G401 (cell line): ENCODE data around the gene RBM47. TPM values are rescaled to one million over a fixed set of nuclear protein-coding genes. Genes with fewer than 3 reads are reported as not detected.

Source experiments
- DNase-seq: peaks from one replicate; pipeline ENCODE4 v3.0.0-alpha.2; 2015; ENCODE audit warnings: low spot score
- in situ Hi-C: cut with HindIII; loops from 2 replicates; pipeline ENCODE4 v1.10.0; 2016; ENCODE audit warnings: low sequenced_read_pairs, mixed read lengths
- total RNA-seq: library from RNA; depleted of rRNA; stranded (reverse); fragments of >200 nt; shearing (Covaris generic); gene quantifications from 2 replicates; pipeline ENCODE4 v1.2.3, GENCODE V29; 2014

The RBM47 gene
- total RNA-seq, 1 experiment from 2014 or later: 49.7 TPM

DNA sequence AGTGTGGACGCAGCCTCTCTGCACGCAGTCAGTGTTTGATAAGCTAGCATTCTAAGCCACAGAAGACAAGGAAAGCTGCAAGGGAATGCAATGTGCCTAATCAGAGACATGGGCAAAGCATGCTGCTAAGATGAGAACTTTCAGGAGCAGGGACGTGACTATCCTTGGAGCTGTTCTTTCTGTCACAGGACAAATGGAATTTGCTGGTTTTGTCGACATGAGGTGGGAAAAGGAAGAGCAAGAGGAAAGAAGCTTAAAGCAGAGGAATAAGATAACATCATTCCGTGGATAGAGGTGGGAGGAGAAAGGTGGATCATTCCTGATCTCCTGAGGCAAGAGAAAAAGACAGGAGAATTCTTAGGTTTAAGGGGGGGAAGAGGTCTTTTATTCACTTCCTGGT lies 33.7 kb downstream of the RBM47 start:
- DNase-seq: no peak
- in situ Hi-C loops: loop anchor here (25.0 kb wide), 1 partner anchor 116 kb away; no protein-coding TSS in a partner anchor

DNA sequence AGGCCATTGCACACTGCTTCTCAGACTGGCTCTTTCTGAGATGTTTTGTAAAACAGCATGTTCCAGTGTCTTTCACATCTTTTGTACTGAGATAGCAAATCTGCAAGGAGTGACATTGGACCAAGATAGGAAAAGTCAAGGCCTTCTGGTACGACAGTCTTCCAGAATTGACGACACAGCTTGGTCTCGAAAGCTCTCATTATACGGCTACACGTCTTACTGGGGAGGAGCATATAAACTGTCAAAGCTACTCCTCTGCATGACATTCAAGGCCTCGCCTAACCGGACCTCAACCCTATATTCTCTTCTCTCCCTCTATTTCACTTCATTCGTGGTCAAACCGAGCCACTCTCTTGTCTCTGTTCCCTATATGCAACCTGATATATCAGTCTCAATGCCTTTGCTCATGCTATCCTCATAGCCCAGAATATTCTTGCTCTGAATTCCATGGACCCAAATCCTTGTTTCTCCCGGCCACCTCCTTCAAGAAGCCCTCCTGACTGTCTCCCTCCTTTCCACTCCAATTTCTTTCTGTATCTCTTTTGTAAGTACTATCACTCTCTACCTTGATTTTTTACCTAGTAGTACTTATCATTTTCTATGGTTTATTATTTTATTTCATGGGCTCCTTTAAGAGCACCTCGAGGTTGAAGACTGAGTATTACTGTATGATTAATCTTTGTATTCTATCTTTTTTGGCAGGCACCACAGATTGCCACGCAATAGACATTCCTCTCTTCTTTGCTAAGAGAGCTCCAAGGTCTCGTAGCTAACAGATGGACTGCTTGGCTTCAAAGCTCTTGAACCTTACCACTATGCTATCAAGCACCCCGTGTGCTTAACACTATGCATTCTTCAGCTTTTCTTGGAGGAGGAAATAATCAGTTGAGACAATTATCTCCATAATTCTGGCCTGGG lies 35.1 kb downstream of the RBM47 start:
- DNase-seq: no peak

DNA sequence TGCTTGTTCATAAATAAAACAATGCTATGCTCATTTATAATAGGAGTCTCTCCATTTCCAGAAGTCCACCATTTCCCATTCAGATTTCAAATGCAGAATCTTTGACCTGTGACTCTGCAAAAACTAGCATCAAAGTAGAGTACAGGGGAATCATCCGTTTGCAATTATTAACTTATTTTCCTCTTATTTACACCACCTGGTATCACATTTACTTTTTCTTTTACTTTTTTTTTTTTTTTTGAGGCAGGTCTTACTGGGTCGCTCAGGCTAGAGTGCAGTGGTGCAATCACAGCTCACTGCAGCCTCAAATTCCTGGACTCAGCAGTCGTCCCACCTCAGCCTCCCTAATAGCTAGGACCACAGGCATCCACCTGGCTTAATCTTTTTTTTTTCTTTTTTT lies 37.6 kb downstream of the RBM47 start:
- DNase-seq: no peak
- in situ Hi-C loops: loop anchor here (25.0 kb wide), 1 partner anchor 120 kb away; no protein-coding TSS in a partner anchor

More for the DNA sequence above, 35.1 kb downstream of the RBM47 start:
- in situ Hi-C loops: loop anchor here (25.0 kb wide), 1 partner anchor 118 kb away; no protein-coding TSS in a partner anchor

DNA sequence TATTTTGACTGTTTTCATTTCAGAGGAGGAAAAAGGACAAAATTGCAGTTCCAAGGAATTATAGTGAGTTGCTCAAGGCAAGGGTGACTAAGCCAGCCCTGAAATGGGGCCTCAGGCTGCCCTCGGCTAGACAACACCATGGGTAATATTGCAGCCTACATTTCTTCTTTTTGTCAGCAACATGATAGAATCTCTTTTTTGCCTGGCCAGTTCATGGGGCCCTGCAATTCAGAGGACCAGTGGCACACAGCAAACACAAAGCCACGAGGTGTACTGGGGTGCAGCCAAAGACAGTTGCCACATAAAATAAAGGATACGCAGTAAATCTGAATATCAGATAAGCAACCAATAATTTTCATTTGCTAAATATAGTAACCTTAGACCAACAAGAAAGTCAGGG lies 41.8 kb downstream of the RBM47 start:
- no peak for DNase-seq
- in situ Hi-C loops: loop anchor here (25.0 kb wide), 1 partner anchor 124 kb away; no protein-coding TSS in a partner anchor

DNA sequence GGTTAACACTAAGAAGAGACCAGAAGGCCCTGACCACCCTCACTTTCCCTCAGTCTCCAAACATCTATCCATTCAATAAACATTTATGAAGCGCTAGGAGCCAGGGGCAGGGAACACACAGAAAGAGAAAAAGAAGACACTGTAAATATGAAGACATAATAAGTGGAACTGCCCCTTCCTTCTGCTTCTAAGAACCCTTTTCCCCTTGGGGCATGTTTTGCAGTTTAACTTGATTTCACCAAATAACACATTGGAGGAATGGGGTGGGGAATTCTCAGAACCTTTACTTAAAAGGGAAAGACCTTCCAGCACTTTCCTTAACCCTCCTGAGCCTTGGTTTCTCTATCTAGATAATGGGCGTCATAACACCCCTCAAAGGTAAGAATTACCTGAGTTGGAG lies 42.3 kb downstream of the RBM47 start:
- in situ Hi-C loops: loop anchor here (25.0 kb wide), 1 partner anchor 125 kb away; no protein-coding TSS in a partner anchor

DNA sequence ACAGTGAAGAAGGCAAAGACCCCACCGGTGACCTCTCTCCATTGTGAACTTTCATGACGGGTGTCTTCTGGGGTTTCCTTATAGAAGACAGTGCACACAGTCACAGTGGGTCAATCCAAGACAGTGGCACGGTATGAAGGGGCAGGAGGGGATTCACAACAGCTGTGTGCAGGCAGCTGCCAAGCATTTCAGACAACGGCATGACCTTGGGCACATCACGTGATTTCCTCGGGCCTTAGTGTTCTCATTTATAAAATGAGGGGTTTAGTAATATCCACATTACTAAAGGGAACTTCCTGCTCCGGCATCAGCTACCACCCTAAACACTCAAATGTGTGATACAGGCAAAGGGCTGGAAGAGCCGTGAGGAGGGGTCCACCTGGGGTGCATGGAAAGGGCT lies 42.9 kb downstream of the RBM47 start:
- DNase-seq: no peak
- in situ Hi-C loops: loop anchor here (25.0 kb wide), 1 partner anchor 126 kb away; no protein-coding TSS in a partner anchor

More for the DNA sequence above, 42.3 kb downstream of the RBM47 start:
- DNase-seq: no peak

DNA sequence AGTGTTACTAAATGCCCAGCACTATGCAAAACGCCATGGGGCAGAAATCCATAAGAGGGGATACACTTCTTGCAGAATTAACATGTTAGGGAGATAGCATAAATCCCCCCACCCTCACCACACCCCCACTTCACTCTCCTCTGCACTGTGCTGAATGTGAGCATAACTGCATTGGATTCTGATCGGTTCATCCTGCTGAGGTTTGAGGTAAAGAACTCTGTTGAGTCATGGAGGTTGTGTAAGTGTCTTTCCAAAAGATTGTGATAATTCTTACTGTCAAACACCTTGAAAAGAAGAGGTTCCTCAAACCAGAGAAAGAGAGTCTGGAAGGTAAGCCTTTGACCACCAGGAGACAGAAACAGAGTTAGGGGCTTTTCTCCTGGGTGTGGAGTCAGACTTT lies 43.6 kb downstream of the RBM47 start:
- in situ Hi-C loops: loop anchor here (25.0 kb wide), 1 partner anchor 126 kb away; no protein-coding TSS in a partner anchor
- no peak for DNase-seq

DNA sequence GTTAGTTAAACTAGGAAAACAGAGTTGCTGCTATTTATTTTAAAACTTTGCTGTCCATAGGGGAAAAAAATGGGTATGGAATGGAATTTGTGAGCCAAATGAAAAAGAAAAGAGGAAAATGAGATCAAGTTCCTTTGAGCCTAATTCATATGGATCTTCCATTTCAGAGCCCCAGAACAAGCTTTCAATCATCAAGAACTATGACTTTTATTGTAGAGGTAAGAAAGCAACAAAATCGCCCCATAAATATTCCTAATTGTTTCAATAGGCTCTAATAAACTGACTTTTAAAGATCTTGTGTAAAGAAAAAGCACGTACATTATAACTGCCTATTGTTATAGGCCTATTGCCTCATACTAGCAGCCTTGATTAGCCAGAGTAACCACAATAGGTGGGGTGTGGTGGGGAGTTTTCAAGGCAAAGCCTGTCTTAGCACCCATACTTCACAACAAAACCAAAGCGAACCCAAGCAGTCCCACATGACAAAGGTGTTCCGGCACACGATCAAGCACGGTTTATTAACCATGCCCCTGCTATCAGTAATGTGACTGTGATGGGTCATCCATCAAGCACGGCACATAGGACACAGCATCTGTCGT lies 44.4 kb downstream of the RBM47 start:
- in situ Hi-C loops: loop anchor here (25.0 kb wide), 1 partner anchor 127 kb away; no protein-coding TSS in a partner anchor
- no peak for DNase-seq

DNA sequence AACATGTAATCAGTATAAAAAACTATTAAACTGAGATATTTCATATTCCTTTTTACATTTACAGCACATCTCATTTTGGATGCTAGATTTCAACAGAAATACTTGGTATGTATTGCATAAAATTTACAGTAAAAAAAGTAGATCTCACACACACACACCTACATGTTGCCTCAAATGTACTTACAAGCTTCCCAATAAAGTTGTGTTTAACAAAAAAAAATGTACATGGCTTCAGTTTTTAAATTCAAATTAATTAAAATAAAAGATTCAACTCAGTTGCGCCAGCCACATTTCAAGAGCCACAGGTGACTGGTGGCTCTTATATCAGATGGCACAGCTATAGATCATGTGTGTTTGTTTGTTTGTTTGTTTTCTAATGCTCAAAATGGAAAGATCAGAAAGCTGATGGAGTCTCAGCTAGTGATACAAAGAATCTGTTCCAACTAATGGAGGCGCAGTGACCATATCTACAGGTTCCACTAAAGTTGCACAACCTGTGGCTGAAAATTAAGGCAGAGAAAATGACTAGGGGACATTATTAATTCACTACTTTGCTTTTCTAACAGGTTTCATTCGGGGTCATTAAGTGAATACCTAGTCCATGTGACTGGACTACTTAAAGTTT lies 45.0 kb downstream of the RBM47 start:
- in situ Hi-C loops: loop anchor here (25.0 kb wide), 1 partner anchor 128 kb away; no protein-coding TSS in a partner anchor
- DNase-seq: no peak

DNA sequence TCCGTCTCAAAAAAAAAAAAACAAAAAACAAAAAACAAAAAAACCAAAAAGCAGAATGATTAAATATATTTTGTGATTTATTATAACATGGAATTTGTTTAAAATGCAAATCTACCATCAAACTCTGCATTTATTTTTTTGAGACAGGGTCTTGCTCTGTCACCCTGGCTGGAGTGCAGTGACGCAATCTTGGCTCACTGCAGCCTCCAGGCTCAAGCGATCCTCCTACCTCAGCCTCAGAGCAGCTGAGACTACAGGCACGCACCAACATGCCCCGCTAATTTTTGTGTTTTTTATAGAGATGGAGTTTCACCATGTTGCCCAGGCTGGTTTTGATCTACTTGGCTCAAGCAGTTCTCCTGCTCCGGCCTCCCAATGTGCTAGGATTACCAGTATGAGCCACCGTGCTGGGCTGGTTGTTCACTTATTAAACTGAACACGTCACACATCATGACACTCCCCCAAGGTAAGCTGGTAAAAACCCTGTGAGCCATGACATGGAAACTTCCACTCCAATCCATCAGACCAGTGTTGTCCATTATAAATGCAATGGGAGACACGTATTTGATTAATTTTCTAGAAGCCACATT lies 45.7 kb downstream of the RBM47 start:
- DNase-seq: no peak
- in situ Hi-C loops: loop anchor here (25.0 kb wide), 1 partner anchor 128 kb away; no protein-coding TSS in a partner anchor

DNA sequence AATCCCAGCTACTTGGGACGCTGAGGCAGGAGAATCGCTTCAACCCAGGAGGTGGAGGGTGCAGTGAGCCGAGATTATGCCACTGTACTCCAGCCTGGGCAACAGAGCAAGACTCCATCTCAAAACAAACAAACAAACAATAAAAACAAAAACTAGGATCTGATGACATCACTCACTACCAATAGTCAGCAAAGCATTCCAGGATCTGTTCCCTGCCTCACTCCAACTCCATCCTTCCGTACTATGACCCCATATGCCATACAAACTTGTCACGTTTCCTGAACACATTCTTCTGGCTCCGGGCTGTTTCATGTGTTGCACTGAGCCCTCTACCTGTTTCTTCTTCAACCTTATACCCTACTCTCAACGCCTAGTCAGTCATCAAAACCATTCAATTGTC lies 47.3 kb downstream of the RBM47 start:
- no peak for DNase-seq
- in situ Hi-C loops: loop anchor here (25.0 kb wide), 1 partner anchor 130 kb away; no protein-coding TSS in a partner anchor

DNA sequence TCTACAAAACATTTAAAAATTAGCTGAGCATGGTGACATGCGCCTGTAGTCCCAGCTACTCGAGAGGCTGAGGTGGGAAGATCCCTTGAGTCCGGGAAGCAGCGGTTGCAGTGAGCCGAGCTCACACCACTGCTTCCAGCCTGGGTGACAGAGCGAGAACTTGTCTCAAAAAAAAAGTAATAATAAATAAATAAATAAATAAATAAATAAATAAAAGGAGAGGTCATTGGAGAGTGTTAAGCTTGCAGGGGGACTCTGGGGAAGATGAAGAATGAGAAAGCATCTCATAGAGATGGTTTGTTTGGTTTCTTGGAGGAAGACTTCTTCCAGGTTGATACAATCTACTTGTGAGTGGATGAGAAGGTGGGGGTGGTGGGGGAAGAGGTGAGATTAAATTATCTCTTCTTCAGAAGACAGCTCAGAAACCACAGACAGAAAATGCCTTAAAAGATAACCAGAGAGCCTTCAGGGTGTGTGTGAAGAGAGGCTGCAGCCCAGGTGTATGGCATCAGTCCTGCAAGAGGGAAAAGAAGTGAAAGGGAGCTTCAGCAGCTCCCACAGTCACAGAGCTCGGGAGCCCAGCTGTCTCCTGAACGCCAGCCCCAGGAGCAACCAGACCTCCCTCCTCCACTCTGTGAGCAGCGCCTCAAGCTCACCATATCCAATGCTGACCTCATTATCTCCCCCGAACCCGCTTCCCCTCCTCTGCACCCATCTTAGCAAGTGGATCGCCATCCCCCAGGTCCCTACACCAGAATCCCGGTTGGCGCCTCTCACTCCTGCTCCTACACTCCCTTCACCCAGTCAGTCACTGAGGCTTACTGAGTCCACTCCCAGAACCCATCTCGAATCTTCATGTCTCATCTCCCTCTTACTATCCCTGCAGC lies 48.2 kb downstream of the RBM47 start:
- in situ Hi-C loops: loop anchor here (25.0 kb wide), 1 partner anchor 131 kb away; no protein-coding TSS in a partner anchor
- no peak for DNase-seq

DNA sequence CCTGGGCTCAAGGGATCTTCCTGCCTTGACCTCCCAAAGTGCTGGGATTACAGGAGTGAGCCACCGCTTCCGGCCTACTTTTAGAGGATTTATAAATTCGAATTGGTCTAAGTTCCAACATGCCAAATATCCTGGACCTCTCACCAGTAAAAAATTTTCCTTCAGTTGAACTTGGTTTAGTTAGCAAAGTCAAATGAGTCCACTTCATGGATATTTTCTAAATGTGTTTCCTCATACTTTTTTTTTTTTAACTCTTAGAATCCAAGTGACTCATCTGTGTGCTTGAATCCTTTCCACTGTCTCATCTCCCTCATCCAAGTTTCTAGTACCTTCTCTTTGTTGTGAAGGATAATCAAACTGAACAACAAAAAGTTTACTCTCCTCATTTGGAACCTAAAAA lies 49.7 kb downstream of the RBM47 start:
- in situ Hi-C loops: loop anchor here (25.0 kb wide), 1 partner anchor 132 kb away; no protein-coding TSS in a partner anchor
- no peak for DNase-seq

DNA sequence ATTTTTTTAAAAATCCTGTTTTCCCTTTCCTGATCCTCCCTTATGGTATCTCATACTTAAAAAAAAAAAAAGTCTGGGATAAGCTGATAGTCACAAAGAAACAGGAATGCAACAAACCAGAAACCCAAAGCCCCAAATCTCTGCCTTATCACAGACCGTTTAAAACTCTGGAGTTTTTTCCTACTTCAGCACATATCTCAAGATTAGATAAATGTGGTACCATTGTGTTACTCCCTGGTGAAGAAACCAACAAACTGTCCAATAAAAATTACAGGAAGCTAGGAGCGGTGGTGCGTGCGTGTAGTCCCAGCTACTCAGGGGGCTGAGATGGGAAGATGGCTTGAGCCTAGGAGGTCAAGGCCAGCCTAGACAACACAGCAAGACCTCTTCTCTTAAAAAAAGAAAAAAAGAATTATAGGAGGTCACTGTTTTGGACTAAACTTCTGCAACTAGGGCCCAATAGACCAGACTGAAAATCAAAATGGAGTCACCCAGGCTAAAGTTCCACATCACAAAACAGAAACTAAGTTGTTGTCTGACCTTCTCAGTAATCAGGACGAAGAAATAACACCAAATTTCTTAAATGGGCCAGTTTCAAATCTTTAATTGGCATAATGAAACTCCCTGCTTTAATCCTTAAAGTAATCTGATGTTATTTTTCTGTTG lies 51.9 kb downstream of the RBM47 start:
- in situ Hi-C loops: loop anchor here (25.0 kb wide), 1 partner anchor 135 kb away; no protein-coding TSS in a partner anchor
- no peak for DNase-seq

DNA sequence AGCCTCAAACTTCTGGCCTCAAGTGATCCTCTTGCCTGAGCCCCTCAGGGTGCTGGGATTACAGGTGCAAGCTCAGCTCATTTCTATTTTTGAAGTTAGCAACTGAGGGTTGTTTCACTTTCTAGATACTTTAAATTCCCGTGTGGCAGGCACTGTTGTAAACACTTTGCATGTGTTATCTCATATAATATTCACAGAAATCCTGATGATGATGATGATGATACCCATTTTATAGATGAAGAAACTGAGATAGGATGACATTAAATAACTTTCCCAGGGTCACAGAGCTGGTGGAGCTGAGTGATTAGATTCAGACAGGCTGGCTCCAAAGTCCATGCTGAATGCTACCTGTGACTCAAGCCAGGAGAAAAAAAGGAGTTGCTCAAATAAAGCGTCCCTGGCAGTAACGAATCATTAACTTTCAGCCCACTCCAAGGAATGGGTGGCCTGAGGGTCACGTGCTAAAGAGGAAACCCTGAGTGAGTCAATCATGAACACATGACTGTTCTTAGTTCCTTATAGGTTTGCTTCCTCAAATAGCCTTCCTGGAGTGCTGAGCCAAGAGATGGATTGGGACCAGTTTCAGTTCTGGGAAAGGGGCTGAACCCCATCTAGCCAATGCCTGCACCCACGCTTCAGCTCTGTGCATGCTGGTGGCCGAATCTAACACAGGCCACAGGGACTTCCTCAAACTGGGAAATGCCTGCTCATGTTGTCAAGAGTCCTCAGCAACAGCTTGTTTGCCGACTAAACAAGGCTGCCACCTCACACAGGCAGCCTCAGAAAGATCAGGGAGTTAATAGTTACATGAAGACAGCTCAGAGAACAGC lies 52.8 kb downstream of the RBM47 start:
- in situ Hi-C loops: loop anchor here (25.0 kb wide), 1 partner anchor 135 kb away; no protein-coding TSS in a partner anchor
- DNase-seq: peak; percentile 64

DNA sequence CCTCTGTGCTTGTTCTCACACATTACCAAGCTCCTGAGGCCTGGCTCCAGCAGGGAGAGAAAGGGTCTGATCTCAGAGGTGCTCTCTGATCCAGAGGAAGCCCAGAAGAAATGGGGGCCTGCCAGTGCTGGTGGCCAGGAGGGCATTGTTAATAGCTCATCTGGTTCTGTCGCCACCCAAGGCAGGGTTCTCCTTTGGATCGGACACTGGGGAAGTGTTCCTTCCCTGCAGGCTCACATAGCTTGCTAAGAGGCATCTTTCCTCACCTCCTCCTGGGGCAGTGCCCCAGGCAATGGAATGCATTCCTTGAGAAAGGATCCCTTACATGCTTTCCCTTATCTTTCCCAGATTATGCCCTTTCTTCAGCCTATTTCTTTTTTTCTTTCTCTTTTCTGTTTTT lies 53.8 kb downstream of the RBM47 start:
- DNase-seq: no peak
- in situ Hi-C loops: loop anchor here (25.0 kb wide), 1 partner anchor 136 kb away; no protein-coding TSS in a partner anchor
